Measurements from ENCODE around the gene SGSM1. TPM values are rescaled to one million over a fixed set of nuclear protein-coding genes. Genes with fewer than 3 reads are reported as not detected.

Gene SGSM1
- total RNA-seq, 1 donor from 2014 or later, result 0.14 TPM

DNA sequence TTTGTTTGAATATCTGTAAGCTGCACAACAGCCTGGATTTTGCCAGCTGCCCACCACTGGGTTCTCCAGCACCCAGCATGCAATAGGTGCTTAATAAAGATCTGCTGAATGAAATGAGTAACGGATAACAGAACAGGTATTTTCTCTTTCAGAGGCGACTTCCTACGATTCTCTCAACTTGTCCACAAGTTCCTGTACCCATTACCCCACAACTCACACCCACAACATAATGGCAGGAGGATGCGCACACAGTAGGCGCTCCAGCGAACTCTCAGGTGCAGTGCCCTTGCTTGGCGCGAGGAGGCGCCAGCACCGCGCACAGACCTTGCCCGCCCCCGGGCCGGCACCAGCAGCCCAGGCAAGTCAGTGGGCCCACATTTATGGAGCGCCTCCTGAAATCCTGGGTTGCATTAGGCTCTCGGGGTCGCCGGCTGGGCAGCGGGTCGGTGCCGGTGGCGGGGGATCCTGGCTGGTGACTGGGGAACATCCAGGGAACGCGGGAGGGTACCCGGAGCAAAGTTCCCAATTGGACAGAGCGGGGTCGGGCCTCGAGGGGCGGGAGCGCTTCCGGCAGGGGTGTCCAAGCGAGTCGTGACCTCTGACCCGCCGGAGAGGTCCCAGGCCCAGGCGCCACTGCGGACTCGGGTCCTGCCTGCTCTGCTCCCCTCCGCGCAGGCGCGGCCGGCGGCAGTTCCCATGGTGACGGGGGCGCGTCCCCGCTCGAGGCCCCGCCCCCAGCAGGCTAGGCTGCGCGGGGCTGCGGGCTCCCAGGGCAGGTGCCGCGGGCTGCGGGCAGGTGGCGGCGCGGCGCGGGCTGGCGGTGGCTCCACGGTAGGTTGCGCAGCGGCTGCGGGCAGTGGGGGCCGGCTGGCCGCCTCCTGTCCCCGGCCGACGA is 146.2 kb downstream of the SGSM1 start, which contains the start of gene KIAA1671:
KIAA1671 (plus strand) TSS at position 775 of the 895 bp plus-strand sequence. CDS start 75,284 bp downstream, outside the sequence.
- Mint-ChIP-seq H3K9me3 (no peaks in the 10 kb centered on the region), H3K4me3 (peak within 1 kb of the TSS; percentile 87), H3K27me3 (peaks cover 54% of the 10 kb centered on the region), H3K27ac (peak within 1 kb of the TSS; percentile 62), H3K4me1 (peaks cover 20% of the 10 kb centered on the region), H3K36me3 (ENCODE audit: low read depth) (no peaks in the 10 kb centered on the region)
- intact Hi-C loops (cut with micrococcal nuclease), result loop anchor here (1.0 kb wide), 2 partner anchors 42 to 96 kb away; no protein-coding TSS in a partner anchor
- DNase-seq, result peak; percentile 98

DNA sequence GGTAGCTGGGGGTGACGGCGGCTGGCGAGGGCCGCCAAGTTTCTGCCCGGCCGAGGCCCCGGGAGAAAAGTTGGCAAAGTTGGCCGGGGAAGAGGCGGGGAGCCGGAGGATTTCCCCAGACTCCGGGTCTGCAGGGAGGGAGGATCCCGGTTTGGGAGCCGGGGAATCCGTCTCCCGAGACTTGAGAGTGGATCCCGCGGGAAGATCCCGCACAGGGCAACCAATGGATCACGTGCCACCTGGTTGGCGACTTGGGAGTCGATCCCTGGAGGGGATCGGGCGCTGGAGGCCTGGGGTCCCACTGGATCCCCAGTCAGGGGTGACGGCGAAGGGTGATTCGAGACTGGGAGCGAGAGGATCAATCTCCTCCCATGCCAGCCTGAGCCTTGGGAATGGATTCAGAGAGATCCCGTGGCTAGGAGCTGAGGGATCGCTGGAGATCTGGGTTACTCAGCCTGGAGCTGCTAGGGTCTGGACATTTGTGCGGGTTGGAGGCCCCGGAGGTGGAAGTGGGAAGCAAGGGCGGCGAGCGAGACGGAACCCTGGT is 146.9 kb downstream of the SGSM1 start:
- Mint-ChIP-seq H3K4me3 (peak overlapping the region; percentile 72), H3K27me3 (peaks cover 50% of the 10 kb centered on the region), H3K9me3 (no peaks in the 10 kb centered on the region), H3K27ac (no peak overlapping the region), H3K36me3 (ENCODE audit: low read depth) (no peaks in the 10 kb centered on the region), H3K4me1 (peaks cover 20% of the 10 kb centered on the region)
- no peak for DNase-seq
- intact Hi-C loops (cut with micrococcal nuclease), result loop anchor here (1.0 kb wide), 2 partner anchors 41 to 95 kb away; no protein-coding TSS in a partner anchor

DNA sequence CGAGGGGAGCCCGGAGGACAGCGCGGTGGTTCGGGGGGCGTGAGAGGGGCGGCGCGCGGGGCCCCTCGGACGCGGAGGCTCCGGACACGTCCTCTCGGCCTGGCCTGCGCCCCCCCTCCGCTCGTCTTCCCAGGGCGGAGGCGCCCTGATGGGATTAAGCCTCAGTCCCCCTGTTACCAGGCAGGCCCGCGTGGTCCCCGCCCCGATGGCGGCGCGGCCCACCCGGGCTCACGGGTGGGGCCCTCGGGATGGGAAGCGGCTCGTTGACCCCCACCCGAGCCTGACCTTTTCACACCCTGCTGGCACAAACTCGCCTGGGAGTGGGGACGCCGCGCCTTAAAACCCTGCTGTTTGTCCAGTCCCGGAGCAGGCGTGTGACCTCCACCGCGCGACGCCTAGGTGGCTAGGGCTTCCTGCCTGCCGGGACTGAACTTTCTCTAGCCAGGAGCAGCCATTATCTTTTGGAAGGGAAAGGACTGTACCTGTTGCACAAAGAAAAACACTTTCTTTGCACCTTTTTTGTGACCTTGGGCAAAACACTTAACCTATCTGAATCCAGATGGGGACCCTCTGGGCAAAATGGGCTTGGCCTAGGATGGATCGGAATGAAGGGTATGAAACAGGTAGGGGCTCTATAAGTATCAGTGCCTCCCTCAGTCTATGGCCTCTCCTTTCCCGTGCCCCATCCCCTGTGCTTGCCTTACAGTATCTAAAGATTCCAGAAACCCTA is 147.5 kb downstream of the SGSM1 start:
- Mint-ChIP-seq H3K9me3 (no peaks in the 10 kb centered on the region), H3K36me3 (ENCODE audit: low read depth) (no peaks in the 10 kb centered on the region), H3K4me3 (peak overlapping the region; percentile 72), H3K4me1 (peaks cover 20% of the 10 kb centered on the region), H3K27ac (no peak overlapping the region), H3K27me3 (peaks cover 50% of the 10 kb centered on the region)
- intact Hi-C loops (cut with micrococcal nuclease), result no loop called here
- DNase-seq, result peak; percentile 65

DNA sequence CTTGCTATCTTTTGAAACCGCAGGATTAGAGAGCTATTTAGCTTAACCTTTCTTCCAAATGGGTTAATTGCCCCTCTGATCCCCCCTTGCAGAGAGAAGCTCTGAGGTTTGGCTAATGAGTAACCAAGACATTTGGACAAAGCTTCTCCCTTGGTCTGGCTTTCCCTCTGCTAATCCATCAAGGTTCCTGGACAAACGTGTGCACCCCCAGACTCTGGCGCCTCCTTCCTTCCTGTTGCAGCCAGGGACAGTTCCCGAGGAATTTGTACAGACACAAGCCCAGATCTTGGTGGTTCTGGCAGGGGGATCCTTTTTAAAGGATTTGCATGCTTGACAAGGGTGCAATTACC is 148.1 kb downstream of the SGSM1 start:
- Mint-ChIP-seq H3K9me3 (no peaks in the 10 kb centered on the region), H3K27ac (no peak overlapping the region), H3K4me3 (peak overlapping the region; percentile 15), H3K36me3 (ENCODE audit: low read depth) (no peaks in the 10 kb centered on the region), H3K4me1 (peaks cover 20% of the 10 kb centered on the region), H3K27me3 (peaks cover 47% of the 10 kb centered on the region)
- no peak for DNase-seq
- intact Hi-C loops (cut with micrococcal nuclease), result no loop called here

DNA sequence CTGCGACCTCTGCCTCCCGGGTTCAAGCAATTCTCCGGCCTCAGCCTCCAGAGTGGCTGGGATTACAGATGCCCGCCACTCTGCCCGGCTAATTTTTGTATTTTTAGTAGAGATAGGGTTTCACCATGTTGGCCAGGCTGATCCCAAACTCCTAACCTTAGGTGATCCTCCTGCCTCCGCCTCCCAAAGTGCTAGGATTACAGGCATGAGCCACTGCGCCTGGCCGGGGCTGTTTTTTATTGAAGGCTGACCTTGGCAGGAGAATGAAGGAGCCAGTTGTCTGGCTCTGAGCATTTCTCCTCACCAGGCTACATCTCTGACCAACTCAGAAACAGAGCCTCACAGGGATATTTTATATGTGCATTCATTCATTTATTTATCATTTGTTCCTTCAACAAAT is 148.8 kb downstream of the SGSM1 start:
- DNase-seq, result no peak
- peaks cover 43% of the 10 kb centered on the region for H3K27me3 Mint-ChIP-seq
- H3K9me3 Mint-ChIP-seq, result no peaks in the 10 kb centered on the region
- no peak overlapping the region for H3K4me3 Mint-ChIP-seq
- H3K4me1 Mint-ChIP-seq, result peaks cover 20% of the 10 kb centered on the region
- no peaks in the 10 kb centered on the region for H3K36me3 Mint-ChIP-seq (ENCODE audit: low read depth)
- no peak overlapping the region for H3K27ac Mint-ChIP-seq
- intact Hi-C loops (cut with micrococcal nuclease), result no loop called here

DNA sequence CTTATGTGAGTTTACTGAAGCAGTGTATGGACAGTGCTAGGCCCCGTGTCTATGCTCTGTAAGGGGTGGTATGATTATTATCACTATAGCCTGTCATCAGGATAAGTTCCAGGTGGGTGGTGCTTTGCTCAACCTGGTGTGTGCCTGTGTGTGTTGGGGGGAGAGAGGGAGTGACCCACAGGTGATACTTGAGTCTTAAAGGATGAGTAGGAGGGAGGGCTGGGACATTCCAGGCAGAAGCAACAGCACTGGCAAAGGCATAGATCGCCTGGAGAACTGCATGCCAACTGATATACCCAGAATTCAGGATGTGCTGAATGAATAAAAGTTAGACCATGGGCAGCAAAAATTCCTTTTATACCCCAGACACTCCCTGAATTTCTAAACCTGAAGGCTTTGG is 151.0 kb downstream of the SGSM1 start:
- Mint-ChIP-seq H3K27me3 (peaks cover 32% of the 10 kb centered on the region), H3K27ac (no peak overlapping the region), H3K4me1 (peaks cover 7% of the 10 kb centered on the region), H3K36me3 (ENCODE audit: low read depth) (no peaks in the 10 kb centered on the region), H3K9me3 (no peaks in the 10 kb centered on the region), H3K4me3 (no peak overlapping the region)
- no peak for DNase-seq
- intact Hi-C loops (cut with micrococcal nuclease), result no loop called here

DNA sequence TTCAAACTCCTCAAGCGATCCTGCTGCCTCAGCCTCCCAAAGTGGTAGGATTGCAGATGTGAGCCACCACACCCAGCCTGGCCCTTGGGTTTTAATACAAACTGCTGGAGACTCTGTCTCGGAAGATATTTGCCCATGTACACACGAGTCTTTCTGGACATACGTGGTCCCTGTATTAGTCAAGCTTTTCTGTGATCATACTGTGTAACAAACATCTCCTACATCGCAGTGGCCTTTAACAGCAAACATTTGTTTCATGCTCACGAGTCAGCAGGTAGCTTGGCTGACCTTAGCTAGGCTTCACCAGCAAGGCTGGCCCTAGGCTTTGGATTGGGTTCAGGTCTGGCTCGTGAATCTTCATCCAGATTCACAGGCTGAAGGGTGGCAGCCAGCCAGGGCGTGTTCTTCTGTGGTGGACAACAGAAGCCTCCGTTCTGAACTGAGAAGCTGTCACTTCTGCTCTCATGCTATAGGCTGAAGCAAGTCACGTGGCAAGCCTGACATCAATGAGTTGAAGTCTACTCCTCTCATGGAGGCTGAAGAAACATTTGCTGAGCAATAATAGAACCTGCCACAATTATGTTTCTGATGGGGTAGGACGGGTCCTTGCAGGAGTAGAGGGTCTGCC is 155.3 kb downstream of the SGSM1 start:
- Mint-ChIP-seq H3K4me3 (no peak overlapping the region), H3K27me3 (peaks cover 7% of the 10 kb centered on the region), H3K9me3 (no peaks in the 10 kb centered on the region), H3K27ac (no peak overlapping the region), H3K36me3 (ENCODE audit: low read depth) (no peaks in the 10 kb centered on the region), H3K4me1 (no peaks in the 10 kb centered on the region)
- intact Hi-C loops (cut with micrococcal nuclease), result no loop called here
- no peak for DNase-seq

DNA sequence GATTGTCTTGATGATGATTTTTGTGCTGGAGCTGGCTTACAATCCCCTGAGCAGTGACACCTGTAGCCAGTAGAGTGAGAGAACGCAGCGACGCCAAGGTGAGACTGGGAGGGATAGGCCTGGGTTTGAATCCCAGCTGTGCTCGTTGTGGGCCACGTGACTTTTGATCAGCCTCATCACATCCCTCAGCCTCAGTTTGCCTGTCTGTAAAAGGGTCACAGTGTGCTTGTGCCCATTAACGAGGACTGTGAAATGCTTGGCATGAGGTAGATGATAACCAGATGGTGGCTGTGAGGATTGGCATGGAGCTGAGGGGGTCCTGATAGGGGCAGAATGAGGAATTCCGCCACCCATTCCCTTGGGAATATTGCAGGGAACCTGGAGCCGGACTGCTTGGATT is 156.1 kb downstream of the SGSM1 start:
- no peak for DNase-seq
- Mint-ChIP-seq H3K36me3 (ENCODE audit: low read depth) (no peaks in the 10 kb centered on the region), H3K27ac (no peak overlapping the region), H3K9me3 (no peaks in the 10 kb centered on the region), H3K4me1 (no peaks in the 10 kb centered on the region), H3K27me3 (peaks cover 4% of the 10 kb centered on the region), H3K4me3 (no peak overlapping the region)
- intact Hi-C loops (cut with micrococcal nuclease), result no loop called here

DNA sequence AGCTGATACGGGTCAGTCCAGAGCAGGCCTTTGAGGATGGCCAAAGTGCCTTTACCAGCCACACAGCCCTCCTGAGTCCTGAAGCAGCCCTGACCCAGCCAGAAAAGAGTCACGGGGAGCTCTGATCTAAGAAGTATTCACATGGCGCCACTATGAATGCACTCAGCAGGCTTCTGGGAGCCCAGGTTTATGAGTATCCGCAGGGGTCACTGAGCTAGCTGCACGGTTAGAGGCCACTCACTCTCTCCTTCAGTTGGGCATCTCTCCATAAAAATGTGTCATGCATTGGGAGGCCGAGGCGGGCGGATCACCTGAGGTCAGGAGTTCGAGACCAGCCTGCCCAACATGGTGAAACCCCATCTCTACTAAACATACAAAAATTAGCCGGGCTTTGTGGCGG is 156.8 kb downstream of the SGSM1 start:
- Mint-ChIP-seq H3K4me3 (no peak overlapping the region), H3K27me3 (peaks cover 3% of the 10 kb centered on the region)
- intact Hi-C loops (cut with micrococcal nuclease), result no loop called here

DNA sequence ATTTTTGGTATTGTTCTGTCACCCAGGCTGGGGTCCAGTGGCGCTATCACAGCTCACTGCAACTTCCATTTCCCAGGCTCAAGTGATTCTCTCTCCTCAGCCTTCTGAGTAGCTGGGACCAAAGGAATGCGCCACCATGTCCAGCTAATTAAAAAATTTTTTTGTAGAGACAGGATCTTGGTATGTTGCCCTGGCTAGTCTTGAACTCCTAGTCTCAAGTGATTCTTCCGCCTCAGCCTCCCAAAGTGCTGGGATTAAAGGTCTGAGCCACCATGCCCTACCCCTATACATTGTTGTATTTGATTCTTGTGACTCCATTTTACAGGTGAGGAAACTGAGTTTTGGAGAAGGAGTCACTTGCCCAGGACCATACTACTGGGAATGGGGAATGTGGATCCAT is 158.4 kb downstream of the SGSM1 start:
- Mint-ChIP-seq H3K4me1 (no peaks in the 10 kb centered on the region), H3K36me3 (ENCODE audit: low read depth) (no peaks in the 10 kb centered on the region), H3K27ac (no peak overlapping the region), H3K27me3 (peaks cover 3% of the 10 kb centered on the region), H3K4me3 (no peak overlapping the region), H3K9me3 (no peaks in the 10 kb centered on the region)
- intact Hi-C loops (cut with micrococcal nuclease), result no loop called here
- no peak for DNase-seq

More for the DNA sequence above, 156.8 kb downstream of the SGSM1 start:
- Mint-ChIP-seq H3K4me1 (no peaks in the 10 kb centered on the region), H3K36me3 (ENCODE audit: low read depth) (no peaks in the 10 kb centered on the region), H3K27ac (no peak overlapping the region), H3K9me3 (no peaks in the 10 kb centered on the region)
- DNase-seq, result no peak

DNA sequence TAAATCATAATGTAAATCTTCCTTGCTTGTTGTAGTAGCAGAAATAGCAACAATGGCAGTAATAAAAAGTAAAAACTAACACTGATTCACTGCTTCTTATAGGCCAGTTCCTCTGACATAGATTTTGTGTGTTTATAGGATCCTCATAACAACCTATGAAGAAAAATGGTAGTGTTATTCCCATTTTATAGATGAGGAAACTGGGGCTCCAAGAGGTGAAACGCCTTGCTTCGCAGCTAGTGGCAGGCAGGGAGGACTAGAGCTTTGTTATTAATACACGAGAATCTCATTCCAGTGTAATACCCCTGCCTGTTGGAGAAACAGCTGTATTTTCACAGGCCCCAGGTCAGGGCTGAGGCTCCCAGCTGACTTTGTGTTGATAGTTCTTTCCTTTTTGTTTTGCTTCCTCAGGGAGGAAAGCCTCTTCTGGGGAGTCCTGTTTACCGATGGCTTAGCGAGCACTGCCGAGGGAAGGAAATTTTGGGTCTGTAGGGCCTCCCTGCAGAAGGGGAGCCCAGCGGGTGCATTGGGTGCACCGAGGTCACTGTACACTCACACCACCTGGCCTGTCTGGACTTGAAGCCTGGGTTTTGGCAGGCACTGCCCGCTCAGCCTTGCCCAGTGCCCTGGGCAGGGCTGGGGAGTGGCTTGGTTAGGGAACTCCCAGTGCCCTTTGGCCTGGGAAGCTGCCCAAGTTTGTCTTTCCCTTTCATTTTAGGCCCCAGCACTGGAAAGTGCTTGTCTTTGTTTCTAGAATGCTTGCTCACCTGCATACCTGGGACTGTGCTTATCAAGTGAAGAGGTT is 160.0 kb downstream of the SGSM1 start:
- peaks cover 3% of the 10 kb centered on the region for H3K27me3 Mint-ChIP-seq
- H3K27ac Mint-ChIP-seq, result no peak overlapping the region
- no peak overlapping the region for H3K4me3 Mint-ChIP-seq
- H3K9me3 Mint-ChIP-seq, result no peaks in the 10 kb centered on the region
- DNase-seq, result no peak
- H3K36me3 Mint-ChIP-seq (ENCODE audit: low read depth), result no peaks in the 10 kb centered on the region
- intact Hi-C loops (cut with micrococcal nuclease), result no loop called here
- no peaks in the 10 kb centered on the region for H3K4me1 Mint-ChIP-seq

DNA sequence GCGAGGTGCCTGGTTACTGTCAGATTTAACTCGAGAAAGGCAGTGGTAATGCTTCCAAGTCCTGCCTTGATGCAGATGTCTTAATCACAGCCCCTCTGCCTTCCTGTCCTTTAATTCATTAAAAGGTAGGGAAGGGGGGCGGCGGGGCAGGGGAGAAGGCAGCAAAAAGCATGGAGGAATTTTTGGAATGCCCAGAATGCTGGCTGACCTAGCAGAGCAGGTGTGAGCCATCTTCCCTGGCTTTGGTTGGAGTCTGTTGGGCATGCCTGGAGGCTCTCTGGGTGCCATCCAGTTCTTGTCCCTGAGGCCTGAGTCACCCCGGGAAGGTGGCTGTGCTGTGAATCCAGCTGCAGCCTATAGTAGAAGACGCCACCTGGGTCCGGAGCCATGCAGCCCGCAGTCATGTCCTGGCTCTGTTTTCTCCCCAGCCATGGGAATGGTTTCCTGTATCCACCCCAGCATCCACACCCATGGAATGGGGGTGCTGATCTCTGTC is 162.1 kb downstream of the SGSM1 start:
- no peak overlapping the region for H3K27ac Mint-ChIP-seq
- H3K27me3 Mint-ChIP-seq, result peaks cover 11% of the 10 kb centered on the region
- H3K9me3 Mint-ChIP-seq, result no peaks in the 10 kb centered on the region
- DNase-seq, result no peak
- intact Hi-C loops (cut with micrococcal nuclease), result no loop called here
- H3K4me1 Mint-ChIP-seq, result no peaks in the 10 kb centered on the region
- H3K36me3 Mint-ChIP-seq (ENCODE audit: low read depth), result no peaks in the 10 kb centered on the region
- no peak overlapping the region for H3K4me3 Mint-ChIP-seq

Measured in activated CD4-positive, alpha-beta T cell treated with anti-CD3 and anti-CD28 coated beads, Interleukin-2, amount 10 ng/mL, durations not matched to agents 24 days and 14 days (primary cell).